Dermis microvascular lymphatic vessel endothelial cell (primary cell): ENCODE results near the gene FRS3. TPM values are rescaled to one million over a fixed set of nuclear protein-coding genes. Genes with fewer than 3 reads are reported as not detected.

Experiments used
- DNase-seq, 2 donors: peaks; one replicate each; pipeline versions ENCODE4 v3.0.0 to v3.0.0-alpha.2; 2010; ENCODE audit warnings: low read depth in 2 of 2
- total RNA-seq: library from RNA; depleted of rRNA; stranded (reverse); fragments of >200 nt; gene quantifications from 2 replicates; pipeline ENCODE4 v1.2.1, GENCODE V29; 2014

FRS3 gene
- total RNA-seq, 1 donor from 2014 or later: 0.64 TPM

DNA sequence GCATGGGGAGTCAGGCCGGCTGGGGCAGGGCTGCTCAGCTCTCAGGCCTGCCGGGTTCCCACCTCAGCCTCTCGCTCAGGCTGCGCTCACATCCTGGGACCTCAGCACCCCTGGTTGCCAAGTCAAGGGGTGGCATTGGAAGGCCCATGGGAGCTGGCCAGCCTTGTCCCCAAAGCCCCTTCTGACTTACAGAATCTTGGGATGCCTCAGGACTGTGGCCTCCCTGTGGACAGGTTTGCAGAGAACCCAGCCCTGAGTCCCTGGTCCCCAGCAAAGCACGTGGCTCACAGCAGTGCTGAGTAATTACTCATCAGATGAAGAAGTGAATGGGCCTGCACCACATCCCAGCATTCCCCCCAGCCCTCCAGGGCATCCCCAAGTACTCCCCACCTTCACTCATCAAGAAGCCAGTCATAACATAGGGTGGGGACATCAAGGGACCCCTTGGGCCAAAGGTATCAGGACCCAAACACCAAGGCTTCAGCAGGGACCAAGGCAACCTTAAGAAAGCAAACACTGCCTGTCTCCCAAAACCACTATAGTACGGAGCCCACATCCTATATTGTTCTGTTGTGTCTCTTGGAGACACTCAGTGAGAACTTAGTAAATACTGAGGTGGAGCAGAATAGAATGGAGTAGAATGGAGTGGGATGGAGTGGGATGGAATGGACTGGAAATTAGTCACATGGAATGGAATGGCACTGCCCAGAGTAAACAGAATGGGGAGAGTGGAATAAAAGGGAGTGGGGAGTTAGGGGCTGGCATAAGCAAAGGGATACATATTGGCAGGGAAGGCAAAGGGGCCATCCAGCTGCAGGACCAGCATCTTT lies 36.1 kb downstream of the FRS3 start:
- DNase-seq: no peak

GRCh38 chr6:41741625-41742490 lies 37.8 kb downstream of the FRS3 start:
- no peak for DNase-seq

DNA sequence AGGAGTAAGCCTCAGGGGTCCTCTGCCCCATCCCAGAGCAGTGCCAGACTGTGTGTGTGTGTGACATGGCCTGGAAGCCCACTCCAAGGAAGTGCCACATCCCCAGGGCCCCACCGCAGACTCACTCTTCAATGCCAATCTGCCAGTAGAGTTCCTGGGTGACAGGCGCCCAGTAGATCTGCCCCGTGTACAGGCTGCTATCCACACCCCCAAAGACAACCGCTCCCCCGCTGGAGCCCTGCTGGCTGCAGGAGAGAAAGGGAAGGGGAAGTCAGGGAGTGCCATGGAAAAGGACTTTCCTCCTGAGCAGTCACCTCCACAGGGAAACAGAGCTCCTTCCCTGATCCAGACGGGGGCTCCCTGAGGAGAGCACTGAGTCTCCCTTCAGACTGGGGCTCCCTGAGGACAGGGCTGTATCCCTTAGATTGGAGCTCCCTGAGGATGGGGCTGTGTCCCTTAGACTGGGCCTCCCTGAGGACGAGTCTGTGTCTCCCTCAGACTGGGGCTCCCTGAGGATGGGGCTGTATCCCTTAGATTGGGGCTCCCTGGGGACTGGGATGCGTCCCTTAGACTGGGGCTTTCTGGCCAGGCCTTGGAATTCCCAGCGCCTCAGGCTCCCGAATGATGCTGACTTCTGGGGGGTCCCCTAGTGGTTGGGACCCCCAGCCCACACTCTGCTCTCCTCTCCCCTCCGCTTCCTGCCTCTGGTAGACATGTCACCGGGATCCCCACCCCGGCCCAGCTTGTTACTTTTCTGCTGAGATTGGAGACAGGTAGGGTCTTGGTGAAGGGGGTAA lies 39.1 kb downstream of the FRS3 start:
- DNase-seq: no peak

- no peak for DNase-seq
These were observed 40.7 kb downstream of the FRS3 start for GRCh38 chr6:41739041-41739440.

- no peak for DNase-seq
These were observed 42.0 kb downstream of the FRS3 start for GRCh38 chr6:41737591-41738130.

DNA sequence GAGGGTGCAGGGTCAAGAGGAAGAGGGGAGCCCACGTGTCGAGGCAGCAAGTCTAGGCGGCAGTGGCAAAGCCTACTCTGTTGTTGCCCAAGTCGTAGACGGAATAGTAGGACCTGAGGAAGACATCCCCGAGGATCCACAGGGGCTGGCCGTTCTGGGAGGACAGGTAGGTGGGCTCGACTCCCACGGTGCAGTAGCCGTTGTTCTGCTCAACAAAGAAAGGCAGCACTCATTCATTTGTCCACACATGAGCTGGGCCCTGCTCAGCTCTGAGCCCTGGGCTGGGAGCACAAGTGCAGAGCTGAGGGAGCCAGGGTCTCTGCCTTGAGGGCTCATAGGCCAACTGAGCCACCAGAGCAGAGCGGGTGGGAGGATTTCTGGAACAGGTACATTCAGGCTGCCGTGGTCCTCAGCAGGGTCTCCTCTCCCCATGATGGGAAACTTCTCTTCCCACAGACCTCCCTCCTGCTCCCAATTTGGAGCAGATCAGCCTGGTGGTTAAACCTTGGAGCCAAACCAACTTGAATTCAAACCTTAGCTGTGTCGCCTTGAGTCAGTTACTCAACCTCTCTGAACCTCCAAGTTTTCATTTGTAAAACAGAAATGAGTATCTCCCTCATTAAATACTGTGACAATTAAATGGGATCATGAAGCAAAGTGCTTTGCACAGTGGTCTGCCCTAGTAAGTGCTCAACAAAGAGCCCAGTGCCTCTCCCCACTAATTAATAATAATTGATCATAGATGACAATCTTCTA lies 42.7 kb downstream of the FRS3 start:
- DNase-seq: no peak

GRCh38 chr6:41736186-41736733 lies 43.4 kb downstream of the FRS3 start:
- DNase-seq: no peak

DNA sequence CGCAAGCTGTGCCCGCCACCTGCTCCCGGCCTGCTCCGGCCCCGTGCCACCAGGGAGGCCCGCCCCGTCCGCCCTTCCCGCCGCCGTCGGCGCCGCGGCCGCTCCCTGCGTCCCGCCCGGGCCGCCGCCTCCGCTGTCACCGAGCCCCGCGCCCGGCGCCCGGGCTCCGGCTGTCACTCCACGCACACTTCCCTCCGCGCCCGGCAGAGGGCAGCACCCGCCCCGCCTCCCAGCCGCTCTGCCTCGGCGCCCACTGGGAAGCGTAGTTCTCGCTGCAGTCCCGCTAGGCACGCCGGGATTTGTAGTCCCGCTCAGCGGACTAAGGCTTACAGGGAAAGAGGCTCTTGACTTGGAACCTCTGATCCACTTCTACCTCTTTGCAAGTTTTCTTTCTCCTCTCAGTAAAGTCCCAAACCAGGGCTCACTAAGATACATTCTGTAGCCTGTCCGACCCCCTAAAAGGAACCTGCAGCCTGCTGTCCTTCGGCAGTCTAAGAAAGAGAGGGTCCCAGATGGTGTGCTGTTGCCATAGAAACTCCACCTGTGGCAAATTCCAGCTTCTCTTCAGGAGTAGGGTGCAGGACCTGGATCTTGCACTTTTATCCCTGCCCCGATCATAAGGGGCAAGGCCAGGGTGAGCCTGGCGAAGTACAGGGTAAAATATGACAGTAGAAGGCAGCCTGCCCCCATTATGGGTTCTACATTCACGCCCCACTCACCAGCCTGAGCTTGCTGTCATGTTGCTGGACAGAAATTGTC lies 44.1 kb downstream of the FRS3 start, which contains the start of gene TFEB:
TFEB (minus strand) TSS at position 182 of the 759 bp plus-strand sequence. CDS start 44,395 bp downstream, outside the sequence.
- peak; percentile 69 to 90 for DNase-seq

DNA sequence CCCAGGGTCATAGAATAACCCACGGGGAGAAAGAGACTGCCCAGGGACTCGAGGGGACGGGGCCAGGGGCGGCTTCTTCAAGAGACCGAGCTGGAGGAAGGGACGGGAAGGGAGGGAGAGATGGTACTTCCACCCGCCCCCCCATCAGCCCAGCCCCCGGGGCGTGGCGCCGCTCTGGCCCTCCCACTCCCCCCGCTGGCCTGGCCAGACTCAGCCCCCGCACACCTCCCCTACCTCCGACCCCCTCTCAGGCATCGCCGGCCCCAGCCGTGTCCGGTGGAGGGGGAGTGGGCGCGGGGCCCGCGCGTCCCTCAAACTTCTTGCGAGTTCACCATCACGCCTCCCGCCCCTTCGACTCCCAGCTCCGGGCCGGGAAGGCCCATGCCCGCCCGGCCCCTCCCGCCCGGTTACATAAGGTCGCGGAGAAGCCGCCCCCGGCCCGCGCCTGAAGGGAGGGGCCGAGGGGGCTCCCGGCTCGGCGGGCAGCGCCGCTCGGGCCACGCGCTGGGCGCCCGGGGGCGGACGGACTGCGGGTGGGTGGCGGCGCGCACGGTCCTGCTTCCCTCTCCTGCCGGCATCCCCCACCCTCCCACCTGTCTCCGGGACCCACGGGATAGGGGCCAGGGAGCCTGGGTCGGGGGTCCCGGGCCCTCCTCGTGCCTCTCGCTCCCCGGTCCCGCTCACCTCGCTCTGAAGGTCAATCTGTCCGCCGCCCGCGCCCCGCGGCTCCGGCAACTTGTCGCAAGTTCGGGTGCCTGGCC lies 44.9 kb downstream of the FRS3 start:
- DNase-seq: peak; percentile 30 to 84

DNA sequence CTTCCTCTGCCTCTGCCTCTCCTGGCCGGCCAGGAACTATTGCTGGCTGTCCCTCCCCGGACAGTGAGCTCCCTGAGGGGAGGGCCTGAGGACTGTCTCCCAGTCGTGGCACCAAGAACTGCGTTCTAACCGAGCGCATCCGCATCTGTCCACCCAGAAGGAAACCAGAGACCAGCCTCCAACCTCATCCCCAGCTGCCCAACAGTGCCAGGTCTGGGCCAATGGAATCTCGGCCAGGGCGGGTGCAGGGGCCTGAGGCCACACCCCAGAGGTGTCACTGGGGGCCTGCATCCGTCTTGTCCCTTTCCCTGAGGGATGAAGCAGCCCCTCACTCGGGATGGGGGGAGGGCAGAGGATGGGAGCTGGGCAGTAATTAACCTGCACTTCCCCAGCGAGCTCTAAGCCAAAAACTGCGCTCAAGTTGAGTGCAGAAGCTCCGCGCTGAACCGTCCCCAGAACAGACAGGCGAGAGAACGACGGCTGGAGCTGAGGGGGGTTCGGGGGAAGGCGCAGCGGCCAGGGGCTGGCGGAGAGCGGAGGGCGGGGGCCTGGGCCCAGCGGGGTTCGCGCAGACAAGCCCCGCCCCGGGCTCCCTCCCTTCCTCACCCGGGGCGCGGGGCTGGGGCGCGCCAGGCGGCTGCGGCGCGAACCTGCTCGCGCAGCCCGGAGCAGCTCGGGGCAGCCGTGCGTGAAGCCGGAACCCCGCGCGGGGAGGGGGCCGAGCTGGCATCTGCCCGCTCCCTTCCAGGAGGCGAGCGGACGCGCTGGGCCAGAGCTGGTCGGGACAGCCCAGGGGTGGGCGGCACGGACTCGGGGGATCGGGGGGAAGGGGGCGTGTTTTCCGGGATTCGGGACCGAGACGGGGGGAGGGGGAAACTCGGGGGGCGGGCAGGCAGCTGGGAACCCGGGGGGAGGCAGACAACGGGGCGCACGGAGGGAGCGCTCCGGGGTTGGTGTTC lies 45.7 kb downstream of the FRS3 start:
- DNase-seq: peak; percentile 24 to 75

DNA sequence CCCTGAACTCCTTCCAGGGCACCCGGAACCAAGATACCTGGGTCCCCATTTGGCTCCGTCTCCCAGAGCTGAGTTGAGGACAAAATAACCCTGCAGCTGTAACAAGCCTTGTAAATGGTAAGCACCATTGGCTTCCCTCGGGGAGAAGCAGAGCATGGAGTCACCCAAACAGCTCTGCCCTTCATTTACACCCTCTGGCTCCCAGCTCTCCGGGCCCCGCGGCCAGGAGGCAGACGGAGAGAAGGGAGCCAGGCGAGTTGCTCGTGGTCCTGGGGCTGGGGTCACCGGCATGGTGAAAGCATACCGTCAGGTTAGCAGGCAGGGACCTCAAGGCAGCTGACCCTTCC lies 46.4 kb downstream of the FRS3 start:
- DNase-seq: no peak

- no peak for DNase-seq
These were observed 46.9 kb downstream of the FRS3 start for GRCh38 chr6:41732591-41733359.

DNA sequence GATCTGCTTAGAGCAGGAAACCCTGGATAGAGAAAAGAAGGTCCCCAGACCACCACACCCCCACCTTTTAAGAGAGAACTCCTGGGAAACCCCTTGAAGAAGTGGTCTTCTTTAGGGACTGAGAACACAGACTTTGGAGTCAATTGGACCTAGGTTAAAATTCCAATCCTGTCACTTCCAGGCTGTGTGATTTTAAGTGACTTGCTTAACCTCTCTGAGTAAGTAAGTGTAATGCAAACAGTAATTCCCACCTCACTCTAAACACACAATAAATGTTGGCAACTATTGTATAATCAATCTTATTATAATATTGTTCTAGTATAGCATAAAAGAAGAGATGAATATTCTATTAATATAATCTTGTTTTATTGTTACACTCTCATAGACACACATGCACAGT lies 47.6 kb downstream of the FRS3 start:
- DNase-seq: no peak

DNA sequence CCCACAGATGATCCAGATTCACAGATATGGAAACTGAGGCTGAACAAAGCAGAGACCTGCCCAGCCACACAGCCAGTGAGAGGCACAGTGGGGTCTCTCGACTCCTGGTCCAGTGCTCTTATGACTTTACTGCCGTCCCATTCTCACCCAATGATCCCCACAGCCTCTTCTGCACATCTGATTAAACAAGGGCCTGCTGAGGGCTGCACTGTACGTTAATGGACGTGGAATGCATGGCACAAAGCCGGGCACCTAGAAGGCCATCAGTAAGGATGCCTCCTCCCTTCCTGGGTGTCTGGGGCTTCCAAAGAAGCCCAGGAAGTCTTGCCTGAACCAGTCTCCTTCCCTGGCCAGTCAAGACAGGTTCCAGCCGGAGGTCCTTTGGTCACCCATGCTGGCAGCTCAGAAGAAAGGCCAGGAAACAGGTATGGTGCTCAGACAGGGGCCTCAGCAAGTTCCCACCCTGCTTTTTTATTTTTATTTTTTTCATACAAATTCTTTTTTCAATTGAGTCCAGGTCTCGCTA lies 48.1 kb downstream of the FRS3 start:
- no peak for DNase-seq

DNA sequence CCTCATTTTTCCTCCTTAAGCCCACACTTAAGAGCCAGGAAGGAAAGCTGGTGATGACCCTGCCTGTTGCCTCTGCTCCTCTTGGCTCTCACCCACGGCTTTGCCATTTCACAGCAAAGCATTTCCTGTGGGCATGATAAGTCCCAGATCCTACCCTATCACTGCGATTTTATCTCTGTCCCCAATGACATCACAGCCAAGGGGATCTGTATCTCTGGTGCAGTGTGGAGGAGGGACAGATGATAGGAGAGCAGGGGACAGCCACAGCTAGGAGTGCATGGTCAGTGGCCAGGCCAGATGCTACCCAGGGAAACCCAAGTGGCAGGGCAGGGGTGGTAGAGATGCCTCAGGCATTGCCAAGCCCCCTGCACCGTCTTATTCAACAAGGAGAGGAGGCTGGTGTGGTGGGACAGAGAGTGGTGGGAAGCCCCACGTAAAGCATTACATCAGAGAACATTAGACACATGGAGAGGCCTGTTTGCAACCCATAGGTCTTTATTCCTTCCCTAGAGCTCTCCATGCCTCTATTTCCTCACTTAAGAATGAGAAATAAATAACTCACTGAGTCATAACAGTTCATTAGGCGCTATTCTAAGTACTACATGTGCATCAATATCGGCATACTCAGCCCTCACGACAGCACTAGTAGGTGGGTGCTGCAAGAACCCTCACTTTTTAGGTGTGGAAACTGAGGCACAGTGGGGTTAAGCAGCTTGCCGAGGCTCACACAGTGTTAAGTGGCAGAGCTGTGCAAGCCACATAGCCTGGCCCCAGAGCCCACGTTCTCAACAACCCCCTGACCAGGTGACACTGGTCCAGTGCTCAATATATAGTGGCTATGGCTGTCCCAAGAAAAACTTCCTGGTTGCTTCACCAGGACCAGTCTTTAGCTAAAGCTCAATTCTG lies 48.9 kb downstream of the FRS3 start:
- peak in 1 of 2 donors; percentile 17 for DNase-seq

DNA sequence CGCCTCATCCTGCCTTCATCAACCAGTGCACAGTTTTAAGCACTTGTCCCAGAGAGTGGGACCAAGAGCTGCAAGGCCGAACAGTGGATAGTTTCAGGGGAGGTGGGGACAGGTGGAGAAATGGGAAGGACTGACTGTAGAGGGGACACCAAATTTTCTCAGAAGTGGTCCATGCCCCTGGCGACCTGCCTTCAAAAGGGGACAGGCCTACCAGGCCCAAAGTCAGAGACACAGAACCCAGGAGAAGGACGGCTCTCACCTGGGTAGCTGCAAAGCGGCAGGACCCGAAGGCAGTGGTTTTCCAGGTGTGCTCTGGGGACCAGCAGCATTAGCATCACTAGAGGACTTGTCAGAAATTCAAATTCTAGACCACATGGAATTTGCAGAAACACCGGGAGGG lies 50.1 kb downstream of the FRS3 start:
- DNase-seq: no peak
